ENCODE data around the gene SLC9A9.

DNA sequence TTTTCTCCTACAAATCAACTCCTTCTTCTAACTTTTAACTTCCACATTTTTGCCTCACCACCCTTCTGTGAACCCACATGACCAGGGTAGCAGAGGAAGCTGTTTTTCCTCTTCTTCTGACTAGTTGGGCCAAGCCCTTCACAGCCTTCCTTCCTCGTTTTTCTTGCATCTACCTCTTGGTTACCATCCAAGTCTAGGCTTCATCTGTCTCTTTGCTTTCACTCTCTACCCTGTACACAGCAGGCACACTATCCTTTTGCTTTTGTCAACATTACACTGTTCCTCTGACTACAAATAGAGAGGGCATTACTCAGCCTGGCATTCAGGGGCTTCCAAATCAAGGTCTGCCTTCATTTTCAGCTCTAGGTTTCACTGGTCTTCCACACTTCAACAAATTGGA is 22.0 kb downstream of the SLC9A9 start:
- TF ChIP-seq, protein P1, sequence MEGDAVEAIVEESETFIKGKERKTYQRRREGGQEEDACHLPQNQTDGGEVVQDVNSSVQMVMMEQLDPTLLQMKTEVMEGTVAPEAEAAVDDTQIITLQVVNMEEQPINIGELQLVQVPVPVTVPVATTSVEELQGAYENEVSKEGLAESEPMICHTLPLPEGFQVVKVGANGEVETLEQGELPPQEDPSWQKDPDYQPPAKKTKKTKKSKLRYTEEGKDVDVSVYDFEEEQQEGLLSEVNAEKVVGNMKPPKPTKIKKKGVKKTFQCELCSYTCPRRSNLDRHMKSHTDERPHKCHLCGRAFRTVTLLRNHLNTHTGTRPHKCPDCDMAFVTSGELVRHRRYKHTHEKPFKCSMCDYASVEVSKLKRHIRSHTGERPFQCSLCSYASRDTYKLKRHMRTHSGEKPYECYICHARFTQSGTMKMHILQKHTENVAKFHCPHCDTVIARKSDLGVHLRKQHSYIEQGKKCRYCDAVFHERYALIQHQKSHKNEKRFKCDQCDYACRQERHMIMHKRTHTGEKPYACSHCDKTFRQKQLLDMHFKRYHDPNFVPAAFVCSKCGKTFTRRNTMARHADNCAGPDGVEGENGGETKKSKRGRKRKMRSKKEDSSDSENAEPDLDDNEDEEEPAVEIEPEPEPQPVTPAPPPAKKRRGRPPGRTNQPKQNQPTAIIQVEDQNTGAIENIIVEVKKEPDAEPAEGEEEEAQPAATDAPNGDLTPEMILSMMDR (IDR thresholded peaks at IDR 0.05; ENCODE audit: low read depth, low read length), result no peak
- no peak for TF ChIP-seq POLR2A (IDR thresholded peaks at IDR 0.05; ENCODE audit: extremely low read depth, insufficient read length)
- TF ChIP-seq, protein P2, sequence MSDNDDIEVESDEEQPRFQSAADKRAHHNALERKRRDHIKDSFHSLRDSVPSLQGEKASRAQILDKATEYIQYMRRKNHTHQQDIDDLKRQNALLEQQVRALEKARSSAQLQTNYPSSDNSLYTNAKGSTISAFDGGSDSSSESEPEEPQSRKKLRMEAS (IDR thresholded peaks at IDR 0.05; ENCODE audit: low read depth, low read length), result no peak

Measured in NB4 (cell line).